GM18873 (cell line): ENCODE measurements around the gene CDCA4.

ENCODE experiments used
- ATAC-seq: cut with Tn5 transposase; IDR thresholded peaks from one replicate; pipeline ENCODE4 v1.9.1; 2021; ENCODE audit warnings: mild to moderate bottlenecking, moderate library complexity, moderate number of reproducible peaks; ENCODE audit not compliant: unreplicated experiment, low FRiP score

The CDCA4 gene

DNA sequence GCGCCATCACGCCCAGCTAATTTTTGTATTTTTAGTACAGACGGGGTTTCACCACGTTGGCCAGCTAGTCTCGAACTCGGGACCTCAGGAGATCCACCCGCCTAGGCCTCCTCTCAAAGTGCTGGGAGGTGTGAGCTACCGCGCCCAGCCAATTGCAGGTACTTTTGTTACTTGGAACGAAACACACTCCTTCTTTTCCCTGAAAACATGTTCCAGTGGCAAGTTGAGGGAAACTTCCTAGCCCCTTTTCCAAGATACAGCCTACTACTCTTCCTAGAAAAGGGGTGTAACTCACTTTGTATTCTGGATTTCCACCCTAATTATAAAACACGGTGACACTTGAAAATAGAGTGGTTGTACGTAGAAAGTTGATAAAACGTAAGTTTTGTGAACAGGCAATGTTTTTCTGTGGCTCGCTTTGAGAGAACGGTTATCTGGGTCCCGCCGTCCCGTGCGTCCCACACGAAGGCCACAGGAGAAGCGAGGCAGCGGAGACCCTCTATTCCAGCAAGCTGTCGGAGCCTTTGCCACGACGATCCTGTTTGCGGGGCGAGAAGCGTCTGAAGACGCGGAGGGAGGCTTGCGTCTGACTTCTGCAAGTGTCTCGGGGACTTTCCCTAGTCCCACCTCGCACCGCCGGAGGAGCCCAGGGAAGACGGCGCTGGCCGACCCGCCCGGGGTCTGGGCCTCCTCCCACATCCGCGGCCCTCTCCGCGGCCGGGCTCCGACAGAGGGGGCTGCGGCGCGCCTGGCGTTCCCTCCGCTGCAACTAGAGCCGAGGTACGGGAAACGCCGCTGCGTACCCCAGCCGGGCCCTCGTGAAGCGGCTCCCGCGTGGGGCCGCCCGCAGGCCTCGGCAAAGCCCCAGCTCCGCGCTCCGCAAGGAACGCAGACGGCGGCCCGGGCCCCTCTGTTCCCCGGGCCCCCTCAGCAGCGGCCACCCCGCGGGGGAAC lies 745 bp downstream of the CDCA4 start:
- ATAC-seq = peak; percentile 18

DNA sequence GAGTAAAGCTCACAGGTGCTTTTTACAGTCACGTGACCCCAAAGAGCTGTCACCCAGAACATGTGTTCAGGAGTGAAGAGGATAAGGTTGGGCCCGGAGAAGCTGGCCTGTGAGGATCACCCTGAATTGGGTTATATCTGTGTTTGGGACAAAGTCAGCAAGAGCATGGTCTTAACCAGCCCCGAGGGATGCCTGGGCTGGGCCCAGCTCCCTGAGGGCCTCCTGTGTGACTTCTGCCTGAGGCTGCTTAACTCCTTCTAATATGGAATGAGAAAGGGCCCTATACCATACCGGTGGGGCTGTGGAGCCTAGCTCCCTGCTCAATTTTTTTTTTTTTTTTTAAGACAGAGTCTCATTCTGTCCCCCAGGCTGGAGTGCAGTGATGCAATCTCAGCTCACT lies 2.5 kb downstream of the CDCA4 start:
- no peak for ATAC-seq

DNA sequence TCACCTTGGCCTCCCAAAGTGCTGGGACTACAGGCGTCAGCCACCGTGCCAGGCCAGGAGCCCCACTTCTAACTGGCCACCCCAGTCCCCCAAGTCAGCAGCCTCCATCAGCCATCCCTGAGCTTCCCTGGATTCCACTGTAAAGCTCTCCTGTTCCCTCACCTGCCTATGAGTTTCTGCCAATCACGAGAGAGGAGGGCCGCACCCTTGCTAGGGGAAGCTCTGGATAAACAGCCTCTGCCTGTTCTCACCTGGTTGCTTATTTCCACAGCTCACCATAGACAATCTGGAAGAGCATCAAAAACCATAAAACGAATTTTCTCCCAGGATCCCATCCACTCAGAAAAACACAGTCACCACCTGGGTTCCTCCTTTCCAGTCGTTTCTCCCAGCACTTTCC lies 5.0 kb downstream of the CDCA4 start:
- no peak for ATAC-seq

DNA sequence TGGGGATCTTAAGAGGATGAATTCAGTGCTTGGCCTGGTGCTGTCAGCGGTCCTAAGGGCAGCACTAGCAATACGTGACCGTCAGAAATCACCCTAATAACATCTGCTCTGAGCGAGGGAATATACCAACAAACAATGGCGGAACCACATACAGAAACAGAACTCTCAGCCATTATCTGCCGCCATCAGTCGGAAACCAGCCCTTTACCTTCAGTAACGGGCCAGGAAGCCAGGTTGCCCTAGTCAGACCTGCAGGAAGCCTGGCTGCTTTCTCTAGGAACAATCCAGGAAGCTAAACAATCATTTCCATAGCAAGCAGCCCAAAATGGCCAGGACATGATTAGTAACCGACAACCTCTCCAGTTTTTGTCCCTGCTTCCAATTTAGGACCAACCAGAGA lies 5.6 kb downstream of the CDCA4 start:
- no peak for ATAC-seq

DNA sequence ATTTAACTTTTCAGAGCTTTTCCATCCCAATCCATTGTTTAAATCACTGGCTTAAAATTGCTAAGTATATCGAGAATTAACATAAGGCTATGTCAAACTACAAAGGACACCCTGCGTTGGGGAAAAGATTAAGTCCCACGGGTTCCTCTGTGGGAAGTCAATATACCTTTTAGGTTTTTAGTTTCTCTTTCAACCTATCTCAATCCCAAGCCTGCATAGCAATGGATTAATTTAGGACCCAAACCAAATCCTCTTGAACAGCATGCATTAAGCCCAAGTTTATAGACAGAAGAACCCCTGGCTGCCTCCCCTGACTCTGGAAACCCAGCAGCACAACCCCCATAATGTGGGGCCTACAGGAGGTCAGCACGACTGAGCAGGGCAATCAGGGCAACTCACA lies 6.3 kb downstream of the CDCA4 start:
- ATAC-seq = no peak

DNA sequence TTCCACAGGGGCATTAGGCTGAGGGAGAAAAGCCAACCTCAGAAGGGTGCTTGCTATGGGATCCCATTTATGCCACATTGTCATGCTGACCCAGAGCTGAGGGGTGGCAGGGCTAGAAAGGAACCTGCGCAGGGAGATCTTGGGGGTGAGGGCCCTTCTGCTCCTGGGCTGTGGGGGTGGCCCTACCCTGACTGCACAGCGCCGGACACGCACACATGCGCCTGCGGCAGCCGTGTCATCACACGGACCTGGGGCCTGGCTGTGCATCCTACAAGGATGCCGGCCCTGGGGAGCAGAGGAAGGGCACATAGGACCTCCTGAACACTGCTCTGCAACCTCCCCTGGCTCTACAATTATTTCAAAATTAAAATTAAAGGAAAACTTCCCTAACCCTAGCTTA lies 6.9 kb downstream of the CDCA4 start:
- no peak for ATAC-seq

DNA sequence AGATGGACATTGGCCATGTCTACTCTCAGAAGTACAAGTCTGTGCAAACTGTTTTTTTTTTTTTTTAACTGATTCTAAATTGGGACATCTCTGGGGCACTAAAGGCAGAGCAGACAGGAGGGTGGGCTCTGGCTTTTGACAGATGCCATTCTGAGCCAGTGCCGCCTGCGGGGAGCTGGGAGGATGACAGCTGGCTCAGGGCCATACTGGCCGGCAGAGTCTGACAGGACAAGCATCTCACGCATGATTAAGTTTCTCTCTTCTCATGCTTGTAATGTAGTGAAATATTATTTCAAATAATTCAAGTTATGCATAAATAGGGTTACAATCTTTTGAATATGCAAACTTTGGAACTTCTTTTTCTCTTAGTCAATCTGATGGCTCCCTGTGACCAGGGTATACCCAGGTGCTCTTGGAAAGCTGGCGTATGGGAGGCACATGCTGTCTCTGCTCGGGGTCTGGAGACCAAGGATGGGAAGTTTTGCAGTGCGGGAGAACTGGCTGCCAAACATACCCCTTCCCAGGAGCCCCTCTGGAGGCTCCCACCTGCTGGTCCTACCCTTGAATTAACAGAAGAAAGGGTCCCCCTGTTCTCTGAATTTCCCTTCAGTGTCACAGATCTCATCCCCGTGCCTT lies 7.6 kb downstream of the CDCA4 start:
- ATAC-seq = no peak

DNA sequence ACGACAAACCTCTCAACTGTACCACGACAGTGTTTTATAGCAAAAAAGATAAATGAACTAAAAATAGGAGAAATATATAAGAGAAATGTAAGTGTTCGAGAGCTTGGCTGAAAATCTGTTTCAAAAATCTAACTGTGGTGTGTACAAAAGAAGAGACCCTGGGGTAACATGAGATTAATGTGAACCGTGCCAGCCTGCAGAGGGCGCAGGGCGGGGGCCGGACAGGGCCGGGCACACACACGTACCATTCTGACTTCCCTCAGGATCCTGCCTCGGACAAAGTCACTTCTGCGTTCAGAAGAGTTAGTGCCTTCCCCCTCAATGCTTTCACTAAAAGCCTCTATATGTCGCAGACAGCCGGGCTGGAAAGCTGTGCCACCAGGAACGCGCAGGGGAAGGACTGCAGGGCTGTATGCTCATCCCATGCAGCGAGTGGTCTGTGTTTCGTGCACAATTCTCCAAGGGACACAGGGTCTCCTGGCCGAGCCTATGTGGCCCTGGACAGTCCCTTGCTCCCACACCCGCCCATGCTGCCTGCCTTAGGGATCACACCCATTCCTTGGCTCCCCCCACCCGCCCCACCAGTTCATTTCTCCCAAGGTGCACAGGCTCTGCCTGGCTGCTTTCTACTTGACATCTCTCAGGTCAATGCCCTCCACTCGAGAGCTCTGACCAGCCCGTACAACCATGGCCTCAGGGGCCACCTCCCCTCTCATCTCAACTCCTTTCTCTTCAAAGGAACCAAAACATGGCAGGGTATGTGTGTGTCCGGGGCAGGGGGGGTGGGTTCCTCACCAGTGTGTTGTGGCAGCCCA lies 8.5 kb downstream of the CDCA4 start:
- ATAC-seq = no peak

DNA sequence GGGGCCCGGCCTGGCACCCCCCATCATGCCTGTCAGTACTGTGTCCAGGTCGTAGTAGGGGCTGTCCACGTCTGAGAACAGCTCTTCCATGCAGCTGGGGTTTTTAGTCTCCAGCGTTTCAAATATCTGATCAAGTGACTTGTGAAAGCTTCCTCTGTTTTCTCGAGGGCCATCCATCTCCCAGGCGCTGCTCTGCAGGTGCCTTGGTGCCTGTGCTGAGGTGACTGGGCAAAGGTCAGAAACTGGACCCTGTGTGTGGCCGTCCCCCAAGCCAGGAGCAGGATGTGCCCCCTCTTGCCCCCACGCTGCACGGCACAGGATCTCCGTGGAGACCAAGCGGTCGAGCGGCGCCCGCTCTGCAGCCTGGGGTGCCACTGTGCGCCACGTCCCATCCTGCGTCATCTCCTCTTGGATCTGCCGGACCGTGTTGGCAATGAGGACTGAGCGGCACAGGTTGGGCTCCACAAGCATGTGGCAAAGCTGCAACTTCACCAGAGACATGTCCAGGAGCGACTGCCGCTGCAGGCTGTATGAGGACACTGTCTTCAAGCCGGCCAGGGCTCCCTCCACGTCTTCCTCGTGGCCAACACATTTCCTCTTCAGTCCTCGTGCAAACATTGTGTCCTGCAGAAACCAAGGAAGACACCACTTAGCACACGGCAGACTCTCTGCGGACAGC lies 9.4 kb downstream of the CDCA4 start:
- no peak for ATAC-seq

DNA sequence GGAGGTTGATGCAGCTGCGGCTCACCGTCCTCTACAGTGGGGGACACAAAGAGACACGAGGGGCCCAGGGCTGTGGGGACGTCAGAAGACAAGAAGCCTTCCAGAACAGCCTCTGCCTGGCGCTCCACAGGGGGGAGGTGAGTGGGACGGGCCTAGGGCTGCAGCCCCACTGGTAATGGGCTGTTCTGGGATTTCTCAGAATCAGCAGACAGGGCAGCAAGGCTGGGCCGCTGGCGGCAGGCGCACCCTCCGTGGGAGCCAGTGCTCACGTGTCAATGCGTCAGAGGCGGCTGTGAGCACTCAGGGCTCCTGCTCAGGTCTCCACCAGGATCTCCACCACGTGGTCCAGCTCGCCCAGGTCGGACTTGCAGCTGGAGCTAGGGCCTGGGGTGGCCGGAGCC lies 10.0 kb downstream of the CDCA4 start:
- ATAC-seq = no peak

DNA sequence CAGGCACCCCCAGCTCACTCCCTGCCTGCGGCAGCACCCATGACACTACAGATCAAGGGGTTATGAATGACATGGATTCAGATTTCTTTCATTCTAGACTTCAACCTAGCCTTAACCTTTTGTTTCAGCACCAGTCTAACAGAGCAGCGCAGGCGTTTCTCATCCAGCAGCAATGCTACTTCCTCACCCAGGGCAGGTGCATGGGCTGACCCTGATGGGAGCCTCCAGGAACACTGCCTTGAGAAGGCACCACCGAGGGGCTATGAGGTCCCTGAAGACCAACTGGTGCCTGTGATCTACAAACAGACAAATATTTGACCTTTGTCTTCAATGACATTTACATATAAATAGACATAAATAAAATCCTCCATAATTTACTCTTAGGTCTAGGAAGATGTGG lies 10.8 kb downstream of the CDCA4 start:
- ATAC-seq = no peak

DNA sequence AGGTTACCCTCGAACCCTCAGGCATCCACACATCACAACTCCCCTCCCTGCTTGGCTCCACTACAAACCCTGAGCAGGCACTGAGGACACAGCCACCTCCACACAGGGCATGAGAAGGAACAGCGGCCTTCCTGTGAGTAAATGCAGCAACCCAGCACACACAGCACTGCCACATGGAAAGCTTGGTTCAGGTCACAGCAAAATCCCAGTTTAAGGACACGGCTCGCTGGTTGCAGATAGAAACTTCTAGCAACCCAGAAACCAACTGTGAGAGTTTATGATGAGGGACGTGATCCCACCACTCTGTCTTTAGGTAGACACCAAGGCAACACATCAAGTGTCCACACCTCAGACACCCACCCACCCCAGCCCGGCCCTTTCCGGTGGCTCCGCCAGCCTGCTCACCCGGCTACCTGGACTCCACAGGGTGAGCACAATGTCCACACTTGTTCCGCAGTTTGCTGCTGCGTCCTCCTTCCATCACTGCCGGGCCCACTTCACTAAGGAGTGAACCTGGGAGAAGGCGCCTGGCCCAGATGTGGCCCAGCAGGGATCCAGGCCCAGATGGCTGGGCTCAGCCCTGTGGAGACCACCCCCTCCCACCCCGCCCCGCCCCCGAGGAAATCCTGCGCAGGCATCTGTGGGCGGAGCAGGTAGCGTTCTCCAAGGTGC lies 13.2 kb downstream of the CDCA4 start:
- no peak for ATAC-seq

DNA sequence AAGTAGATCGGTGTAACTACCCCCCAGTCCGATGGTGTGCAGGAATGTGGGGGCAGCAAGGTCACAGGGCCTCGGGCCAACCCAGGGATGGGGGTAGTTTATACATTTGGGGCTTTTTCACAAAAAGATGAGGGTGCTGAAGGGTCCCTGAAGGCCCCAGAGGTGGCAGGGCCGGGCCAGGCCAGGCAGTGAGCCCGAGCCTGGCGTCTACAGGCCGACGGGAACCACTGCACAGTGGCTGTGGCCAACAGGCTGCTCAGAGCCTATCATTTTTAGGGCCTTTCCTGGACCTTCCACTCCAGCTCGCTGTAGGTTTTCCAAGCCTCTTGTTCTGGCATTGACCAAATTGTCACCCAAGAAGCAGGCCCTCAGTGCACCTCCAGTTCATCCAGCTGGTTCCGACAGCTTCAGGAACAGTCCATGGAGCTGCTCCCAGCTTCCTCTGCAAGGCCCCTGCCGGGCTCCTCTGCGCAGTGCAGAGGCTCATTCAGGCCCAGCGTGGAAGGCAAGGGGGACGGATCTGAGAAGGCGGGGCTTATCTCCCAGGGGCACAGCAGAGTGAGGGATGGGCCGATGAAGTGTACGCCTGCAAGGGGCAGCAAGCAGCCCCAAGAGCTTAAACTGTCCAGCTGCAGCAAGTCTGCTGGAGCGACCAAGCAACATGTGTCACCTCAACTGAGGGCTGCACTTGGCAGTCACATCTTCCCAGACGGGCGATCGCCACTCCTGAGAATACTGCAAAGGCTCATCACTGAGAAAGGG lies 13.9 kb downstream of the CDCA4 start:
- ATAC-seq = no peak

DNA sequence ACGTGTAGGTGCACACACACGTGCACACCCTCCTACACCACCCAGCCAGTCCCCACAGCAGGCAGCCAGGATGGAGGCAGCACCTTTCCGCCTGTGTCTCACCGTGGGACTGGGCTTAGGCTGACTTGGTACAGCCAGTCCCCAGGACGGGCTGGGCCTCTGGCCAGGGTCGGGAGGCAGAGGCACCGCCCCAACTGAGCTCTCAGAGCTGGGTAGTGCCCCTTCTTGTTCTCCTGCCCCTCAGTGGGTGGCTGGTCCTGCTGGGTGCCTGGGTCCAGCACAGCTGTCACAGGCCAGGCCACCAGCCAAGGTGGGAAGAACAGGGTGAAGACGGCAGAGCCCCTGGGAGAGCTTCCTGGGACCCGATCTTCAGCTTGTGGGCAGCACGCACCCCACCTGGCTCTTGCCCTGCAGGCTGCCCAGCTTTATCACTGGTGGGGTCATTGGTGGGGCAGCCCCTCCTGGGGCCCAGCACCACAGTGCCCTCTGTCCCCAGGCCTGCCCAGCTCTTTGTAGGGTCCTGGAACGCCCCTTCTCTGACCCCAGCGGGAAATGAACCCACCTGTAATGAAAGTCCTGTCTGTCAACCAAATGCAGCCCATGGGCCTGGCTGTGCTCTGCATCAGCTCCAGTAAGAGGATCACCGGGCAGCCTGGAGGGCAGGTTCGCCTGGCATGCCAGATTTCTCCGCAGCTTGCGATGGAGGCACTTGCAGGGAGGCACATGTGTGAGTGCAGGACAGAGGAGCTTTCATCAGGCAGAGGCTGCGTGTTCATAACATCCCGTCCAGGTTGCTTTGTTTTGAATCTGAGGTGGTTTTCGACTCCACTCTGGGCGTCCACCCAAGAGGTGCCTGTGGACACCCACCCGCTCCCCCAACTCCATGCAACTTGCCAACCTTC lies 14.7 kb downstream of the CDCA4 start:
- no peak for ATAC-seq

DNA sequence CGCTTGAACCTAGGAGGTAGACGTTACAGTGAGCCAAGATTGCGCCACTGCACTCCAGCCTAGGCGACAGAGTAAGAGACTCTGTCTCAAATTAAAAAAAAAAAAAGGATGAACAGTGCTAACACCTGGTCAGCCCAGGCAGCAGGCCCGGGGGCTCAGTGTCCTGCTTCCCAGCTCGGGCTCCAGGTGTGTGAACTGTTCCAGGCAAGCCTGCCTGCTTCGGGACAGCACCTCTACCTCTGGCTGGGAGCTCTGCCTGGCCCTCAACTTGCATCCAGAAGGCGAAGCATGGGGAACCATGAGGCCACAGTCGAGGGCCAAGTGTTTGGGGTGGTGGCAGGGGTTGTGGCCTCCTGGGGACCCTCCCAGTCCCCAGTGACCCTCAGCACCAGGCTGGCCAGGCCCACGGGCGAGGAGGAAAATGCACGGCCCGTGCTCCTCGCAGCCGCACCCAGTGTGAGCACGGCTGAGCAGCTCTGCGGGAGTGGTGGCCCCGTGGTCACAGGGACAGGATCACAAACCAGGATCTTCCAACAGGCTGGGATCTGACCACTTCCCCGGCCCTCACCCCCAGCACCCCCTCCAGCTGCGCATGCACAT lies 15.5 kb downstream of the CDCA4 start:
- ATAC-seq = no peak

DNA sequence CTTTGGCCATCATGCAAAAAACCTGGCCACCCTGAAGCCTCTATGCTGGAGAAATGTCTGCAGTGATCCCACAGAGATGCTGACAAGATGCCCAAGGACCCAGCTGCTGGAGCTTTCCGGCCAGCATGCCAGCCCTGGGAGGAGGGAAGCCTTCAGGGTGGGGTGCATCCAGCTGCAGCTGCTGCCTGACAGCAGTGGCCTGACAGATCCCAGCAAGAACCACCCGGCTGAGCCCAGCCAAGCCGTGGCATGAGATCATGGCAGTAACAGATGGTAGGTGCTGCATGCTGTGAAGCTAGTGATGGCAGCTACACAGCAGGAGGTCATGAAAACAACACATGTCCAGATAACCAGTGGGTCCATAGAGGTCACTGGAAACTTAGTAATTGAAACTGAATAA lies 21.5 kb downstream of the CDCA4 start:
- ATAC-seq = no peak

DNA sequence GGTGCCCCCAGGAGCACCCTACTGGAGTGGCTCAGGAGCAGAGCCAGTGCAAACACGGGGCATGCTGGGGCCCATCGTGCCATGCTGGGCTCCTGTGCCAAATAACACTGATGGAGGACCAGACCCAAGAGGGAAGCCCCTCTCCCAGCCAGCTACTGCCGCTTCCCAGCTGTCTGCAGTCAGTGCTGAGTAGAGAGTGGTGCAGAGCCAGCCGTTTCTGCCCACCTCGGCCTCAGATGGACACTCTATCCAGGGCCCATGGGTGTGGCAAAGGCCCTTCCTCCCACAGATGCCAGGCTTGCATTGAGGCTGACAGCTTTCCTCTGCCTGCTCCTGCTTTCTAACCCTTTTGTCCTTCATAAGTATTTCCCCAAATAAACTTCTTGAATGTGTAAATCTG lies 22.1 kb downstream of the CDCA4 start:
- ATAC-seq = no peak

DNA sequence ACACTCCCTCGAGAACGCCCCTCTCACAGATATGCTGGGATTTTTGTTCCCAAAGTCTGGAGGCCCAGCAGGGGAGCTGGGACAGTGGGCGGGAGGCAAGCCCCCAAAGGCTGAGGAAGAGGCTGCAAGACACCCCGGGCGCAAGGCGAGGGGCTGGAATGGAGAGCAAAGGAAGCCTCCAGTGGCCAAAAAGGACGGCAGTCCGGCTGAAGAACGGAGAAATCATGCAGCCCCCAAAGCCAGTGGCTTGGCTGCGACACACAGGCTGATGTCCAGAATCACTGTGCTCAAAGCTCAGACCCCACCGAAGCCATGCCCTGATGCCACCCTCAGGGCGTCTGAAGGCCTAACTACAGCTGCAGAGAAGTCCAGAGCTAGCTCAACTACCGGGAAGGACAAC lies 24.4 kb downstream of the CDCA4 start:
- no peak for ATAC-seq
